ENCODE measurements around the gene MED13L. TPM values are rescaled to one million over a fixed set of nuclear protein-coding genes. Genes with fewer than 3 reads are reported as not detected.

Gene MED13L
- total and polyA plus RNA-seq, 2 experiments from 2014 or later: 11.7 to 88.7 TPM

DNA sequence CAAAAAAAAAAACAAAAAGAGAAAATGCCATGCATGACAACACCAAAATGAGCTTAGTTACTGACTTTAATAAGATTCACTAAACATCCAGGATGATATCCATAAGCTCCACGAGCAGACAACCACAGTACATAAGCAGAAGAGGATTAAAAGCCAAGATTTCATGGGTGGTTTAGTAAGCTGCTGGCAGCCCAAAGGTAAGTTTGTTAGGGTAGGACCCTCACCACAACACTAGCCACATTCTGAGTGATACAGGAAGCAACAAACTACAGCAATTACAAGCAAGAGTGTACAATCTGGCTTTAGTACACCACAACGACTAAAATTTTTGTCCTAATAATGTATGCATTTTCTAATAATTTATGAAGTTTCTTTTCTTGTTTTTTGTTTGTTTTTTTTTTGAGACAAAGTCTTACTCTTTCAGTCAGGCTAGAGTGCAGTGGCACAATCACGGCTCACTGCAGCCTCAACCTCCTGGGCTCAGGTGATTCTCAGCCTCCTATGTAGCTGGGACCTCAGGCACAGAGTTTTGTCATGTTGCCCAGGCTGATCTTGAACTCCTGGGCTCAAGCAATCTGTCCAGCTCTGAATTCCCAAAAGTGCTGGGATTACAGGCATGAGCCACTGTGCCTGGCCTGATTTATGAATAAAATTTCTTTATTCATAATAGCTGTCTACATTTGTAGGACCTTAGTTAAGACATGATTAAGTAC, 221.4 kb downstream of the MED13L start:
- WGBS, 2 experiments (ENCODE audit: low coverage in 1 of 2, low lambda C conversion rate in 2 of 2, missing lambda C conversion rate in 2 of 2): 55 to 59% methylated on average over 3 of the region's 3 CpGs
- Histone ChIP-seq H3K9me3 (ENCODE audit: low read depth) (no peaks in the 10 kb centered on the region), H3K27ac (no peak overlapping the region), H3K9ac (no peak overlapping the region), H4K20me1 (ENCODE audit: insufficient read depth) (peaks cover 12% of the 10 kb centered on the region; the same call in 1 of the 2 replicates), H3K9me2 (ENCODE audit: insufficient read depth) (no peaks in the 10 kb centered on the region), H3F3A (ENCODE audit: insufficient read depth) (peaks cover 23% of the 10 kb centered on the region), H3K4me1 (ENCODE audit: insufficient read depth) (peaks cover 31% of the 10 kb centered on the region), H3K4me3 (no peak overlapping the region), H3K4me2 (ENCODE audit: unreplicated experiment) (no peak overlapping the region), H2AFZ (no peak overlapping the region), H3K79me2 (ENCODE audit: insufficient read depth) (peaks cover 100% of the 10 kb centered on the region), H3K36me3 (ENCODE audit: low read depth) (no peaks in the 10 kb centered on the region), H3K27me3 (replicated peaks; ENCODE audit: insufficient read depth) (no peaks in the 10 kb centered on the region)
- no peak for DNase-seq
- TF ChIP-seq EZH2phosphoT487 (IDR thresholded peaks at IDR 0.05; ENCODE audit: insufficient read depth, low read depth) (no peak), EZH2 (IDR thresholded peaks at IDR 0.05; ENCODE audit: insufficient read depth, poor library complexity, severe bottlenecking) (no peak)
- in situ Hi-C loops (cut with MboI): no loop called here

DNA sequence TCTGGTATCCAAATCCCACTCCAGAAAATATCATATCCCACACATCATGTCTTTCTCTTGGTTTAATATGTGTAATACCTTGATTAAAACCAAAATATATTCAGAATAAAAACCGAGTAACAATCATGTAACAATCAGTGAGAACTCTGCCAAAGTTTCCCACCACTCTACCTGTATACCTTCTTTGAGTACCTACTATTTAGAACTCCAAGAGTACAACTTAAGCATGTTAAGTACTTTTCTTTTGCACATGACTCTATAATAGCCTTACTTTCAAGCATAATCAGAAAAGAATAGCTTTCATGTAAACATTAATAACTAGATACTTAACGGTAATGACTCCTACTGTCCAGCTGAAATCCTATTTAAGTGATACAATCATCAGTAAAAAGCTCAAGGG, 223.2 kb downstream of the MED13L start:
- no peak for TF ChIP-seq EZH2phosphoT487 (IDR thresholded peaks at IDR 0.05; ENCODE audit: insufficient read depth, low read depth)
- no peak for TF ChIP-seq EZH2 (IDR thresholded peaks at IDR 0.05; ENCODE audit: insufficient read depth, poor library complexity, severe bottlenecking)
- no peak overlapping the region for H3K4me3 ChIP-seq
- peaks cover 100% of the 10 kb centered on the region for H3K79me2 ChIP-seq (ENCODE audit: insufficient read depth)
- H3K9ac ChIP-seq: no peak overlapping the region
- H3K27ac ChIP-seq: peak overlapping the region; percentile 60
- no peaks in the 10 kb centered on the region for H3K9me3 ChIP-seq (ENCODE audit: low read depth)
- H3K4me2 ChIP-seq (ENCODE audit: unreplicated experiment): peak overlapping the region; percentile 32
- peaks cover 27% of the 10 kb centered on the region for H3F3A ChIP-seq (ENCODE audit: insufficient read depth)
- no peaks in the 10 kb centered on the region for H3K9me2 ChIP-seq (ENCODE audit: insufficient read depth)
- H3K27me3 ChIP-seq (replicated peaks; ENCODE audit: insufficient read depth): no peaks in the 10 kb centered on the region
- no peaks in the 10 kb centered on the region for H3K36me3 ChIP-seq (ENCODE audit: low read depth)
- in situ Hi-C loops (cut with MboI): no loop called here
- peaks cover 49% of the 10 kb centered on the region for H3K4me1 ChIP-seq (ENCODE audit: insufficient read depth)
- DNase-seq: no peak
- 98 to 100% methylated on average over 2 of the region's 2 CpGs for WGBS, 2 experiments (ENCODE audit: low coverage in 1 of 2, low lambda C conversion rate in 2 of 2, missing lambda C conversion rate in 2 of 2)
- no peak overlapping the region for H2AFZ ChIP-seq
- peaks cover 21% of the 10 kb centered on the region; the same call in 1 of the 2 replicates for H4K20me1 ChIP-seq (ENCODE audit: insufficient read depth)

GRCh38 chr12:116053479-116054200, 223.9 kb downstream of the MED13L start:
- TF ChIP-seq EZH2phosphoT487 (IDR thresholded peaks at IDR 0.05; ENCODE audit: insufficient read depth, low read depth) (no peak), EZH2 (IDR thresholded peaks at IDR 0.05; ENCODE audit: insufficient read depth, poor library complexity, severe bottlenecking) (no peak)
- peaks cover 100% of the 10 kb centered on the region for H3K79me2 ChIP-seq (ENCODE audit: insufficient read depth)

GRCh38 chr12:116050275-116050674, 227.2 kb downstream of the MED13L start:
- peak; percentile 51 for DNase-seq
- Histone ChIP-seq H3K4me1 (ENCODE audit: insufficient read depth) (peaks cover 65% of the 10 kb centered on the region), H3K4me2 (ENCODE audit: unreplicated experiment) (peak overlapping the region; percentile 30), H3K27ac (no peak overlapping the region), H4K20me1 (ENCODE audit: insufficient read depth) (peaks cover 23% of the 10 kb centered on the region; the same call in 1 of the 2 replicates), H3K9ac (no peak overlapping the region), H3K79me2 (ENCODE audit: insufficient read depth) (peaks cover 100% of the 10 kb centered on the region), H3F3A (ENCODE audit: insufficient read depth) (peaks cover 31% of the 10 kb centered on the region), H3K9me3 (ENCODE audit: low read depth) (no peaks in the 10 kb centered on the region), H3K27me3 (replicated peaks; ENCODE audit: insufficient read depth) (no peaks in the 10 kb centered on the region), H3K4me3 (0 out of 2 replicates have a peak overlapping the region, but pooled peaks have one; percentile 20), H3K9me2 (ENCODE audit: insufficient read depth) (no peaks in the 10 kb centered on the region), H2AFZ (no peak overlapping the region), H3K36me3 (ENCODE audit: low read depth) (no peaks in the 10 kb centered on the region)
- in situ Hi-C loops (cut with MboI): no loop called here
- WGBS, 2 experiments (ENCODE audit: low coverage in 1 of 2, low lambda C conversion rate in 2 of 2, missing lambda C conversion rate in 2 of 2): 54 to 56% methylated on average over 5 of the region's 5 CpGs
- no peak for TF ChIP-seq EZH2phosphoT487 (IDR thresholded peaks at IDR 0.05; ENCODE audit: insufficient read depth, low read depth)
- no peak for TF ChIP-seq EZH2 (IDR thresholded peaks at IDR 0.05; ENCODE audit: insufficient read depth, poor library complexity, severe bottlenecking)

More at GRCh38 chr12:116053479-116054200, 223.9 kb downstream of the MED13L start:
- no peaks in the 10 kb centered on the region for H3K9me2 ChIP-seq (ENCODE audit: insufficient read depth)
- peak overlapping the region; percentile 21 for H3K9ac ChIP-seq
- 11 to 16% methylated on average over 3 of the region's 3 CpGs for WGBS, 2 experiments (ENCODE audit: low coverage in 1 of 2, low lambda C conversion rate in 2 of 2, missing lambda C conversion rate in 2 of 2)
- in situ Hi-C loops (cut with MboI): no loop called here
- no peak overlapping the region for H2AFZ ChIP-seq
- H3K4me1 ChIP-seq (ENCODE audit: insufficient read depth): peaks cover 55% of the 10 kb centered on the region
- peak overlapping the region; percentile 60 for H3K27ac ChIP-seq
- H3K27me3 ChIP-seq (replicated peaks; ENCODE audit: insufficient read depth): no peaks in the 10 kb centered on the region
- DNase-seq: peak; percentile 79
- no peaks in the 10 kb centered on the region for H3K36me3 ChIP-seq (ENCODE audit: low read depth)
- H3K4me2 ChIP-seq (ENCODE audit: unreplicated experiment): peak overlapping the region; percentile 32
- H3F3A ChIP-seq (ENCODE audit: insufficient read depth): peaks cover 31% of the 10 kb centered on the region
- peaks cover 21% of the 10 kb centered on the region; the same call in 1 of the 2 replicates for H4K20me1 ChIP-seq (ENCODE audit: insufficient read depth)
- no peaks in the 10 kb centered on the region for H3K9me3 ChIP-seq (ENCODE audit: low read depth)
- no peak overlapping the region for H3K4me3 ChIP-seq
